ENCODE results near the gene SYT13. TPM values are rescaled to one million over a fixed set of nuclear protein-coding genes. Genes with fewer than 3 reads are reported as not detected.

SYT13 gene
- total RNA-seq, 1 experiment from 2014 or later = 9.4 TPM

DNA sequence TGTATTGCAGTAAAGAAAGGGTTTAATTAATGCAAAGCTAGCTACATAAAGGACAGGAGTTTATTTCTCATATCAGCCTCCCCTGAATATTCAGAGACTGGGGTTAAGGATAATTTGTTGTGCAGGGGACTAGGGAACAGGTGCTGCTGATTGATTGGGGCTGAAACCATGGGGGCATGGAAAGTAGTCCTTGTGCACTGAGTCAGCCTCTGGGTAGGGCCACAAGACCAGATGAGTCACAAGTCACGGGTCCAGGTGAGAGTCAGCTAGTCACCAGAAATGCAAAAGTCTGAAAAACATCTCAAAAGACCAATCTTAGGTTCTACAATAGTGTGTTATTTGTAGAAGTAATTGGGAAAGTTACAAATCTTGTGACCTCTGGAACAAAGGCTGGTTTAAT lies 32.9 kb upstream of the SYT13 start:
- H3K27ac Mint-ChIP-seq (ENCODE audit: unreplicated experiment) = no peak overlapping the region
- no peak overlapping the region for H3K4me3 Mint-ChIP-seq (ENCODE audit: unreplicated experiment)
- Histone ChIP-seq H3K9me3 (no peaks in the 10 kb centered on the region), H3K4me1 (no peaks in the 10 kb centered on the region), H3K27me3 (replicated peaks; ENCODE audit: control insufficient read depth, insufficient read depth, low read length) (peaks cover 1% of the 10 kb centered on the region; the same call in 1 of the 2 replicates), H3K36me3 (ENCODE audit: control insufficient read depth, insufficient read depth, low read length) (no peaks in the 10 kb centered on the region), H3K4me3 (ENCODE audit: low read depth, low read length) (no peak overlapping the region)
- no peaks in the 10 kb centered on the region for H3K9me3 Mint-ChIP-seq (ENCODE audit: unreplicated experiment)
- H3K4me1 Mint-ChIP-seq (ENCODE audit: low read depth, unreplicated experiment) = no peaks in the 10 kb centered on the region
- TF ChIP-seq, protein P1, sequence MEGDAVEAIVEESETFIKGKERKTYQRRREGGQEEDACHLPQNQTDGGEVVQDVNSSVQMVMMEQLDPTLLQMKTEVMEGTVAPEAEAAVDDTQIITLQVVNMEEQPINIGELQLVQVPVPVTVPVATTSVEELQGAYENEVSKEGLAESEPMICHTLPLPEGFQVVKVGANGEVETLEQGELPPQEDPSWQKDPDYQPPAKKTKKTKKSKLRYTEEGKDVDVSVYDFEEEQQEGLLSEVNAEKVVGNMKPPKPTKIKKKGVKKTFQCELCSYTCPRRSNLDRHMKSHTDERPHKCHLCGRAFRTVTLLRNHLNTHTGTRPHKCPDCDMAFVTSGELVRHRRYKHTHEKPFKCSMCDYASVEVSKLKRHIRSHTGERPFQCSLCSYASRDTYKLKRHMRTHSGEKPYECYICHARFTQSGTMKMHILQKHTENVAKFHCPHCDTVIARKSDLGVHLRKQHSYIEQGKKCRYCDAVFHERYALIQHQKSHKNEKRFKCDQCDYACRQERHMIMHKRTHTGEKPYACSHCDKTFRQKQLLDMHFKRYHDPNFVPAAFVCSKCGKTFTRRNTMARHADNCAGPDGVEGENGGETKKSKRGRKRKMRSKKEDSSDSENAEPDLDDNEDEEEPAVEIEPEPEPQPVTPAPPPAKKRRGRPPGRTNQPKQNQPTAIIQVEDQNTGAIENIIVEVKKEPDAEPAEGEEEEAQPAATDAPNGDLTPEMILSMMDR (IDR thresholded peaks at IDR 0.05; ENCODE audit: insufficient read depth in 1 of 2, low read depth in 1 of 2, low read length in 1 of 2, severe bottlenecking in 1 of 2, unreplicated experiment in 1 of 2) = no peak
- CTCF ChIA-PET = interaction anchor here (0.6 kb wide), 1 partner anchor 481 kb away, joined by 8 read pairs; no protein-coding TSS in a partner anchor
- intact Hi-C loops (cut with micrococcal nuclease; ENCODE audit: unreplicated experiment) = no loop called here
- POLR2A ChIA-PET = no interaction called here
- H3K36me3 Mint-ChIP-seq (ENCODE audit: insufficient read depth, unreplicated experiment) = no peaks in the 10 kb centered on the region
- no TSS peak for BruUV-seq (replicated peaks)
- DNase-seq = no peak
- peaks cover 25% of the 10 kb centered on the region for H3K27me3 Mint-ChIP-seq (ENCODE audit: insufficient read depth, unreplicated experiment)

DNA sequence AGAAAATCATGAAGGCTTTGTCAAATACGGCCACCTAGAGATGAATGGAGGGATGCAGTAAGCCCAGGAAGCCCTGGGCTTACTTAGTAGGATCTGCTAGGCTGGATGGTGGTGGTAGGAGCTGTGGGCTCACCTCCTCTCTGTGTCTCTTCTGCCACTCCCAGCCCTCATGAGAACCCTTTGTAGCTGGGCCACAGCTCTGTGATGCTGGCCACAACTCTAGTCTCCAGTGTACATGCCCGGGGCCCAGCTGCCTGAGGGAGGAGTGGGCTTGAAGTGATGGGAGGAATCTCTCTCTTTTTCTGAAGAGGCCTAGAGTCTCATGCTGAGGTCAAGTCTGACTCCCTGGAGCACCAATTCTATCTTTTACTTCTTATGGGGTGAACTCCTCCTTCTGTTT lies 32.4 kb upstream of the SYT13 start:
- ChIA-PET CTCF (interaction anchor here (0.6 kb wide), 1 partner anchor 481 kb away, joined by 8 read pairs; no protein-coding TSS in a partner anchor), POLR2A (no interaction called here)
- Mint-ChIP-seq H3K27me3 (ENCODE audit: insufficient read depth, unreplicated experiment) (peaks cover 25% of the 10 kb centered on the region), H3K4me1 (ENCODE audit: low read depth, unreplicated experiment) (no peaks in the 10 kb centered on the region), H3K36me3 (ENCODE audit: insufficient read depth, unreplicated experiment) (no peaks in the 10 kb centered on the region), H3K4me3 (ENCODE audit: unreplicated experiment) (no peak overlapping the region), H3K27ac (ENCODE audit: unreplicated experiment) (no peak overlapping the region), H3K9me3 (ENCODE audit: unreplicated experiment) (no peaks in the 10 kb centered on the region)
- intact Hi-C loops (cut with micrococcal nuclease; ENCODE audit: unreplicated experiment) = no loop called here
- no peaks in the 10 kb centered on the region for H3K9me3 ChIP-seq
- H3K4me1 ChIP-seq = no peaks in the 10 kb centered on the region
- H3K36me3 ChIP-seq (ENCODE audit: control insufficient read depth, insufficient read depth, low read length) = no peaks in the 10 kb centered on the region
- BruUV-seq (replicated peaks) = no TSS peak
- DNase-seq = no peak
- peaks cover 1% of the 10 kb centered on the region; the same call in 1 of the 2 replicates for H3K27me3 ChIP-seq (replicated peaks; ENCODE audit: control insufficient read depth, insufficient read depth, low read length)
- no peak overlapping the region for H3K4me3 ChIP-seq (ENCODE audit: low read depth, low read length)
- TF ChIP-seq, protein P1 (IDR thresholded peaks at IDR 0.05; ENCODE audit: insufficient read depth in 1 of 2, low read depth in 1 of 2, low read length in 1 of 2, severe bottlenecking in 1 of 2, unreplicated experiment in 1 of 2) = no peak

- Mint-ChIP-seq H3K4me3 (ENCODE audit: unreplicated experiment) (no peak overlapping the region), H3K27ac (ENCODE audit: unreplicated experiment) (no peak overlapping the region), H3K4me1 (ENCODE audit: low read depth, unreplicated experiment) (no peaks in the 10 kb centered on the region), H3K36me3 (ENCODE audit: insufficient read depth, unreplicated experiment) (no peaks in the 10 kb centered on the region), H3K9me3 (ENCODE audit: unreplicated experiment) (no peaks in the 10 kb centered on the region), H3K27me3 (ENCODE audit: insufficient read depth, unreplicated experiment) (peaks cover 17% of the 10 kb centered on the region)
- ChIA-PET CTCF (no interaction called here), POLR2A (no interaction called here)
- H3K4me3 ChIP-seq (ENCODE audit: low read depth, low read length) = no peak overlapping the region
- H3K27me3 ChIP-seq (replicated peaks; ENCODE audit: control insufficient read depth, insufficient read depth, low read length) = peaks cover 1% of the 10 kb centered on the region; the same call in 1 of the 2 replicates
- H3K4me1 ChIP-seq = no peaks in the 10 kb centered on the region
- intact Hi-C loops (cut with micrococcal nuclease; ENCODE audit: unreplicated experiment) = no loop called here
- TF ChIP-seq, protein P1 (IDR thresholded peaks at IDR 0.05; ENCODE audit: insufficient read depth in 1 of 2, low read depth in 1 of 2, low read length in 1 of 2, severe bottlenecking in 1 of 2, unreplicated experiment in 1 of 2) = no peak
- BruUV-seq (replicated peaks) = no TSS peak
- H3K36me3 ChIP-seq (ENCODE audit: control insufficient read depth, insufficient read depth, low read length) = no peaks in the 10 kb centered on the region
- DNase-seq = no peak
- H3K9me3 ChIP-seq = no peaks in the 10 kb centered on the region
These were observed 30.1 kb upstream of the SYT13 start for GRCh38 chr11:45316258-45316657.
